Subcutaneous adipose tissue (tissue), 4 donors: ENCODE results near the gene SLC35C1. TPM values are rescaled to one million over a fixed set of nuclear protein-coding genes. Genes with fewer than 3 reads are reported as not detected.

Experiments used
- CTCF ChIP-seq: fragments of 450-650 bp; IDR thresholded peaks from one replicate; pipeline ENCODE4 v1.5.1; 2016; ENCODE audit warnings: low read depth, mild to moderate bottlenecking, control low read depth, antibody characterized with exemption, moderate library complexity
- total RNA-seq, 4 donors: library from RNA; depleted of rRNA; stranded (reverse); fragments of >200 nt; gene quantifications; one replicate each; pipeline ENCODE4 v1.1.0, GENCODE V29; 2016

SLC35C1 gene
- total RNA-seq: 10 to 100 TPM; 49.5 to 96.7 (median 66.2) TPM

- TF ChIP-seq CTCF: no peak
Observed at GRCh38 chr11:45804761-45805304, at the start of gene SLC35C1. Gene SLC35C1 (plus strand): TSS chr11:45805149. CDS start chr11:45805802, 653 bp downstream.

- no peak for TF ChIP-seq CTCF
Observed at GRCh38 chr11:45755281-45755859, 49.6 kb upstream of the SLC35C1 start.

- no peak for TF ChIP-seq CTCF
Observed at GRCh38 chr11:45756384-45757010, 48.5 kb upstream of the SLC35C1 start.

GRCh38 chr11:45757672-45758071 is 47.3 kb upstream of the SLC35C1 start:
- no peak for TF ChIP-seq CTCF

- no peak for TF ChIP-seq CTCF
Observed at GRCh38 chr11:45761659-45762058, 43.3 kb upstream of the SLC35C1 start.

GRCh38 chr11:45765107-45765668 is 39.8 kb upstream of the SLC35C1 start:
- TF ChIP-seq CTCF: no peak

- TF ChIP-seq CTCF: no peak
Observed at GRCh38 chr11:45765836-45766235, 39.1 kb upstream of the SLC35C1 start.
